Tibial nerve (tissue), 3 donors: ENCODE data around the gene JMJD1C.

ENCODE experiments used
- POLR2A ChIP-seq, 2 donors: fragments of 450-650 bp; IDR thresholded peaks; one replicate each; pipeline ENCODE4 v1.6.1; 2017; ENCODE audit warnings: antibody characterized with exemption in 2 of 2, mild to moderate bottlenecking in 2 of 2, moderate library complexity in 2 of 2
- TF ChIP-seq, protein P1 (sequence below), 5 experiments: fragments of 200-600 bp in 3 of 5; fragments of 450-650 bp in 2 of 5; sonication (generic) in 3 of 5; IDR thresholded peaks; one replicate each; pipeline ENCODE4 v1.5.1; 2016 to 2019; ENCODE audit warnings: antibody characterized with exemption in 5 of 5, mild to moderate bottlenecking in 3 of 5, moderate library complexity in 2 of 5

DNA sequence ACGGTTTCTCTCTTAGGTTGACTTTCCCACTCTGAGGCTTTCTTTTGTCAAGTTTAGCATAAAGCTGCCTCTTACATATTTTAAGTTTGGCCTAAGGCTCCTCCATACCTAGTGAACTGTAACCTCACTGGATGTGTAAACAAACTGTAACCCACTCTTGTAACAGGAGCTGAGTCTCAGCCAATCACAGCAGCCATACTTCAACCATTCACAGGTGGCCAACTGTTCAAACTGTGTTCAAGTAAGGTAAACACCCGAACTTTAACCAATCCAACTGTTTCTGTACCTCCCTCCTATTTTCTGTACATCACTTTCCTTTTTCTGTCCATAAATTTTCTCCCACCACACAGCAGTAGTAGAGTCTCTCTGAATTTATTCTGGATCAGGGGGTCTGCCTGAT is 340.3 kb downstream of the JMJD1C start:
- TF ChIP-seq, protein P1, sequence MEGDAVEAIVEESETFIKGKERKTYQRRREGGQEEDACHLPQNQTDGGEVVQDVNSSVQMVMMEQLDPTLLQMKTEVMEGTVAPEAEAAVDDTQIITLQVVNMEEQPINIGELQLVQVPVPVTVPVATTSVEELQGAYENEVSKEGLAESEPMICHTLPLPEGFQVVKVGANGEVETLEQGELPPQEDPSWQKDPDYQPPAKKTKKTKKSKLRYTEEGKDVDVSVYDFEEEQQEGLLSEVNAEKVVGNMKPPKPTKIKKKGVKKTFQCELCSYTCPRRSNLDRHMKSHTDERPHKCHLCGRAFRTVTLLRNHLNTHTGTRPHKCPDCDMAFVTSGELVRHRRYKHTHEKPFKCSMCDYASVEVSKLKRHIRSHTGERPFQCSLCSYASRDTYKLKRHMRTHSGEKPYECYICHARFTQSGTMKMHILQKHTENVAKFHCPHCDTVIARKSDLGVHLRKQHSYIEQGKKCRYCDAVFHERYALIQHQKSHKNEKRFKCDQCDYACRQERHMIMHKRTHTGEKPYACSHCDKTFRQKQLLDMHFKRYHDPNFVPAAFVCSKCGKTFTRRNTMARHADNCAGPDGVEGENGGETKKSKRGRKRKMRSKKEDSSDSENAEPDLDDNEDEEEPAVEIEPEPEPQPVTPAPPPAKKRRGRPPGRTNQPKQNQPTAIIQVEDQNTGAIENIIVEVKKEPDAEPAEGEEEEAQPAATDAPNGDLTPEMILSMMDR (IDR thresholded peaks at IDR 0.05), result no peak
- no peak for TF ChIP-seq POLR2A (IDR thresholded peaks at IDR 0.05)
